NCI-H748 treated with DMSO at 0.1 percent for 48 hours (cell line): ENCODE data around the gene CDH22.
A peak's percentile ranks its signal among the peaks of the same experiment; 100 is the strongest.

ENCODE experiments used
- DNase-seq: peaks from one replicate; lab custom pipeline; 2025; lab: John Stamatoyannopoulos, UW

The CDH22 gene

DNA sequence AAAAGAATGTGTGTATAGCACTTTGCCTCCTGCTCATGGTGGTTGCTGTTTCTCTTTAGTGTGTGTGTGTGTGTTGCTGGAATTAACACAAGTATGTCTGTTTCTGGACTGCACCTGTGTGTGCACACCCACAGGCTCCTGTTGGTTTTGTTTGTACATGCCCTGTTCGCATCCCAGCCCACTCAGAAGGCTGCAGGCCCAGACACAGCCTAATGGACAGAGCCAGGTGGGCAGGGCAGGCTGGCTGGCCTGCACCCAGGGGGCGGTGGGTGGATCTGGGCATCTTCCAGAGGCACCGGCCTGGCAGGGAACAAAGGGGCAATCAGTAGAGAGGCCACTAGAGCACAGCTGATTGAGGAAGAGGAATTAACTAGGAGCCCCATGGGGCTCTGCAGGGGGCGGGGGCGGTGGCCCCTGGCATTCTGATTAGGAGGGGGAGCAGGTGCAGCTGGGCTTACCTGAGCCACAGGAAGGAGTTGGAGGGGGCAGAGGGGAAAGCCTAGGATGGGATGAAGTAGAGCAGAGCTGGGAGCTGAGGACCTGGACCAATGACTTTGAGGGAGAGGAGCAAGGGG lies 168.3 kb downstream of the CDH22 start:
- peak; percentile 63 for DNase-seq

DNA sequence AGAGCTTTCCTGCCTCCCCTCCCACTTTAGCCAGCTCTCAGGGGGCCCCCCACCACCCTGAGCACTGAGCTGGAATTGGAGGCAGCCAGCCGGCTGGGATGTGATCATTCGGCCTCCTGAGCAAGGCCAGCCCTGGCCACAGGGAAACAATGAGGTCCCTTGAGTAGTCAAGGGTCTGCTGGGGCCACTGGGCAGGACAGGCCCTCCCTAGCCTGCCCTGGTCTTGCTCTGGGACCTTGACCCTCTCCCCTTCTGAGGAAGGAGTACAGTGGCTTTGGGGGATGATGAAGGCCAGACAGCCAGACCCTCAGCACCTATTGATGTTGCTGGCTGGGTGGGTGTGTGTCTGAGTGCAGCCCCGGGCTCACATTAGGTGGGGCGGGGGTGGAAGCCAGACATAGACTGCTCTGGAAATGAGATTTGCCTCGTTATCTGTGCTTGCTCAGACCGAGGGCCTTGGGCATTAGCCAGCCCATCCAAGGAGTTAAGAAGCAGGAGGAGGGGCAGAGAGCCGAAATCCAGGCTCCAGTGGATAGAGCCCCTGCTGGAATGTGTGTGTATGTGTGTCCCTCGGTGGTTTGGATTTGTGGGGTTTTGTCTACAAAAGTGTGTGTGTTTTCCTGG lies 168.9 kb downstream of the CDH22 start:
- no peak for DNase-seq

GRCh38 chr20:46137816-46138215 lies 170.5 kb downstream of the CDH22 start:
- DNase-seq = no peak

DNA sequence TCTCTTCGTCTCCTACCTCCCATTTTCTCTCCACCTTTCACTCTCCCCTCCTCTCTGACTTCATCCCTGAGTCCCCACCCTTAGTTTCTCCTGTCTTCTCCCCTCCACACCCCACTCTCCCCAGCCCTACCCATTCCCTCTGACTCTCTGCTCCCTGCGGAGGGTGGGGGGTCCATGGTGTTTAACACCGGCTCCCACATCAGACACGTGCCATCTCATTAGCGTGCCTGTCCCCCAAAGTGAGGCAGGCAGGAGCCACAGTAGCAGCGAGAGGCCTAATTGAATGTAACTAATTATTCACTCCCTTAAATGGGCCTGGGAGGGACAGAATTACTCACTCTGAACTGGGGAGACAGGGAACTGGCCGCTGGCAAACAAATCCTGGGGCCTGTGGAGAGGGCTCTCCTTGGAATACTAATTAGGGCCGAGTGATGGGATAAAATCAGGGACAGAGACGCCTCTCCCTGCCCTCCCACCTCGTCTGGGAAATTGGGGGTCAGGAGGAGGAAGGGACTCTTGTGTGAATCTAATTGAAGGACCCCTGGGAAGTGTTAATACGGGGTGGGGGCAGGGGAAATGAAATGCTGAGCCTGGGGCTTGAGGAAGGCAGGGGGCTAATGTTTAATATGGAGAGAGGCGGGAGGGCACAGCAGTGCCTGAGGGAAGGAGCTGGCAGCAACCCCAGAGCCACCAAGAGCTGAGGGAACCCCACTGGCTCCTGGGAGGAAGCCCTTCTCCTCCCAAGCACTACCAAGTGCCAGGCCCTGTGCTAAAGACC lies 172.3 kb downstream of the CDH22 start:
- DNase-seq = no peak

- no peak for DNase-seq
Observed at GRCh38 chr20:46134716-46135115, 173.6 kb downstream of the CDH22 start.

DNA sequence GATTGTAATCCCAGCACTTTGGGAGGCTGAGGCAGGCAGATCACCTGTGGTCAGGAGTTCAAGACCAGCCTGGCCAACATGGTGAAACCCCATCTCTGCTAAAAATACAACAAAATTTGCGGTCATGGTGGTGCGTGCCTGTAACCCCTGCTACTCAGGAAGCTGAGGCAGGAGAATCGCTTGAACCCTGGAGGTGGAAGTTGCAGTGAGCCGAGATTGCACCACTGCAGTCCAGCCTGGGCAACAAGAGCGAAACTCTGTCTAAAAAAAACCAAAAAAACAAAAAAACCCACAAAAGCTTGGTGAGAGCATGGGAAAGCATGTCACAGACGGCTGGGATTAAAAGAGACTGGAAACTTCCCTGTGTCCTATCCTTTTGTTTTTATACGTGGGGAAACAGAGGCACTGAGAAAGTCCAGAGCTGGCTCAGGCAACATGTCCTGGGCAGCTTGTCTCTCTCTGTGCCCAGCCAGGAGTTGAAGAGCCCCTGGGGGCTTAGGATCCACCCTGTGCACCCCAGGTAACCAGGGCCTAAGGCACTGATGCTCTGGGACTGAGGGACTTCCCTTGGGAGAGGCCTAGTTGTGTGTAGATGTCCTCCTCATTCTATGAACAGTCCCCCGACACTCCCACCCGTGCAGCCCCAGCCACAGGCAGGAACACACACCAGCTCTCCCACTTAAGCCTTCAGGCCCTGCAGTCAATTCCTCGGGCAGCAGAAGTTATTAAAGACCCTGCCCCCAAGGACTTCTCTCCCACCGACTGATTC lies 174.2 kb downstream of the CDH22 start:
- no peak for DNase-seq

DNA sequence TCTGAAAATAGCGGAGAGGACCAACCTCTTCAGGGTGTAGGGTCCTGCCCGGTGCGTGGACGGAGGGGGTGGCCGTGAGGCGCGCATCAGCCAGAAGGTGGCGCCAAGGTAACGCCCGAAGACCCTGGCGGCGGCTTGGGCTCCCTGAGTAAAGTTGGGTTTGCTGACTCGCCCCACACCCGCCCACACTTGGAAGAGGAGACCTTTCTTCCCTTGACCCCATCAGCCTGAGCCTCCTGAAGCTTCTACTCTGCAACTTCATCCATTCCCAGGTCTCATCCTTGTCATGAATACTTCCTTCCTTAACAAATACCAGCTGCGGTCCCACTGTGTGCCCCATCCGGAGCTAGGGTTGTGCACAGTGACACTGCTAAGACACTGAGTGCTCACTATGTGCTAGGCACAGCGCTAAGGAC lies 175.6 kb downstream of the CDH22 start:
- peak; percentile 38 for DNase-seq

DNA sequence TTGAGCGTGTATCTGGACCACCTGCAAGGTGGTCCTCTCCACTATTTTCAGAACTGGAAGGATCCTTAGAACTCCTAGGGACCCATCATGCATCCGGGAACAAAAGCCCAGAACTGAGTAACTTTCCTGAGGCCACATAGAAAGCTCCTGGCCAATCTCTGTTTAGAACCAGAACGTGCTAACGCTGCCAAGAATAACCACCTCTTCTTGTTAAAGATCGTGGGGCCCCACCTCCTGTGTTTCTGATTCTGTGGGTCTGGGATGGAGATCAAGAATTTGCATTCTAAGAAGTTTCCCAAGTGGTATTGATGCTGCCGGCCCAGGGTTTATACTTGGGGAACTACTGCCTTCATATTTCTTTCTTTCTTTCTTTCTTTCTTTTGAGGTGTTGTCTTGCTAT lies 176.9 kb downstream of the CDH22 start:
- no peak for DNase-seq

GRCh38 chr20:46130534-46130933 lies 177.8 kb downstream of the CDH22 start:
- DNase-seq = no peak

DNA sequence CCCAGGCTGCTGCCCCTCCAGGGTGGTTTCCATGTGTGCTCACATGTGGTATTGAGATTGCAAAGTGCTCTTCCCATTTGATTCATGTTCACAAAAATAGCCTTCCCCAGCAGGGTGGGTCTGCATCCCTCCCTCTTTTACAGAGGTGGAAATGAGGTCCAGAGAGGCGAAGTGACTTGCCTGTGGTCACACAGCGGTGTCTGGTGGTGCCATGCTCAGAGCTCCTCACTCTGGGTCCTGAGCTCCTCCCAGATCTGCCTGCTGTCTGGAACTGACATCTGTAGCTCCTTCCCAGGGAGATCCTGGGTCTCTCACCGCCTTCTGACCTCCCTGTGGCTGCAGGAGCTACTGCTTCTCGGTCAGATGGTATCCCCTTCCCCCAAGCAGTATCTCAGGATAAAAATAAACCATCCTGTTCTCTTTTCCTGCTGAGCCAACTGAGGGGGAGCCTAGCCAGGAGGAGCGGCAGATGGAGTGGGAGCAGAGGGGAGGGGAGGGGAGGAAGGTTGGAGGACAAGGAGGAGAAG lies 178.3 kb downstream of the CDH22 start:
- no peak for DNase-seq

DNA sequence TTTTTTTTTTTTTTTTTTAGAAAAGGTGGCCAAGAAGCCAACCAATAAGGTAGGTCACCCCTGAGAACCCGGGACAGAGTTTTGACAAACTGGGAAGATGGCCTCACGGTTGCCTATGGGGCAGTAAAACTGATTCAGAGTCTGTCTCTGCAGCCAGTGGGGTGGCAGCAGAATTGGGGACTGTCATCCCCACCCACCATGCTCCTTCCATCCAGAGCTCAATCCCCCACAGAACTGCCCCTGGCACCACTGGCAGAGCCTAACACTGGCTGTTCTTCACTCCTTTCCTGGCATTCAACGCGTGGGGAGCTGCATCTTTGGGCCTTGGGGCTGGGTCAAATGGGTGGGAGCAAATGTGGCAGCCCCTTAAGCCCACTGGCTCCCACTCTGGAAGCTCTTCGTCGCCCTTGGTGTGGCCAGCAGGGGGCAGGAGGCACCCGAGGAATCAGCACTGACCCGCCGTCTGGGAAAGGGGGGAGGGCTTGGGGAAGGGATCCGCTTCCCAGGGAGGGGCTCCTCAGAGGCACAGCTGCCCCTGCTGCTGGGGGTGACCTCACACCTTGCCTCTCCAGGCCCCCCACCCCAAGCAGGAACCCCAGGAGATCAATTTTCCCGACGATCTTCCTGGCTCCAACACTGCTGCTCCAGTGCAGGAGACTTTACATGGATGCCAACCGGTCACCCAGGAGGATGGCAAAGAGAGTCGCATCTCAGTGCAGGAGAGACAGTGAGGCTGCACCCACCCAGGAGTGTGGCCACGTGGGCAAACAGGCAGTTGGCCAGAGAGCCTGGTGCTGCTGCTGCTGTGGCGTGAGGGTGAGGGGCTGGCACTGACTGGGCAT lies 179.8 kb downstream of the CDH22 start:
- DNase-seq = no peak

DNA sequence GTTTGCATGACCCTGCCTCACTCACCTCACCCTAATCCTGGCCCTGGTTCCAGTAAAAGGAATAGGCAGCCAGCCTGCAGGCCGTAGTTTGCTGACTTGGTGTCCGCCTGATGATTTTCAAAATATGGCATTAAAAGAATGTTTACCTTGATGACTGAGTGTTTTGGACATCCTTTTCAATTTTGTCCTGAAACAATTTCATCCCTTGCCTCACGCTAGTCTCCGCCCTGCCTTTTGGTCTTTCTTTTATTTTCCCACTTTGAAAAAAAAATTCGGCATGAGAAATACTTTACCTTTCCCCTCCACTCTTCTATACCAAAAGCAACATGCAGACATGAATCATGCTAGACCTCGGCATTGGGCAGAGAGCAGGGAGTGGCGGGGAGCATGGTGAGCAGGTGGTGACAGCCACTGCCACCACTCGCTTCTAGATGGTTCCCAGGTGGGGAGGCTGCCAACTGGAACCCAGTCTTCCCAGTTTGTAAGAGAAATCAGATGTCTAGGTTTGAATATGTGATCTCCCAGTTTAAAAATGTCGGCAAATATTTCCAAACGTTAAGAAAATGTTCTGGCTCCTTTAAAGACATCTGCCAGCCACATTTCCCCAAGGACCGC lies 180.8 kb downstream of the CDH22 start:
- DNase-seq = no peak

GRCh38 chr20:46126440-46127056 lies 181.8 kb downstream of the CDH22 start:
- no peak for DNase-seq
